ENCODE measurements around the gene SH2D1B.

The SH2D1B gene

DNA sequence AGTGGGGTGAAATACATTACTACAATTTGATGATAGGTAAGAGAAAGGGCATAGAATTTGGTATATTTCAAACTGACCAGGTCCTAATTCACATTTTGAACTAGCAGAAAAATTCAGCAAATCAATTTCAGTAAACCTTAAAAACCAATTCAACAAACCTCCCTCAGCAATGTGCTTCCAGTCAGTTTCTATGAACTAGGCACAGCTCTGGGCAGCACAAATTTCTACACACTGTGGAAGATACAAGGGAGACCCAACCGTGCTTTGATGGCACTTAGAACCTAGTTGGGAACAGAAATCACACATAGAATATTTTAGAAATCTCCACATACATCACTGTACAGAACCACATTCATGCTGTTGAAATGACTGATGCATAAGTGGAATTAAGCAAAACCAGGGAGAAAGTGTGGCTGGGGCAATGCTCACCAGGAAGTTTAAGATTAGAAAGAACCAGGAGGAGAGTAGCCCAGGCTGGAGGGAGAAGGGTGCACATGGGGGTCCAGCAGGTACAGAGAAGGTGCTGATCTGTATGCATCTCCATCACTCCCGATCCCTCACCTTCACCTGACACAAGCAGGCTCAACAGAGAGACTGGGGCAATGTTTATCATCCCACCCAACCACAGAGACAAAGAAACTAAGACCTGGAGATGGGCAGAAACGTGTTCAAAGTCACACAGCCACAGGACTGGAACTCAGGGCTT, 15.6 kb downstream of the SH2D1B start:
- Histone ChIP-seq H3K4me1 (ENCODE audit: control insufficient read depth, insufficient read depth, low read length) (peaks cover 5% of the 10 kb centered on the region), H3K9ac (ENCODE audit: low read length) (no peak overlapping the region), H3K9me3 (ENCODE audit: control insufficient read depth, low read length) (no peaks in the 10 kb centered on the region)

GRCh38 chr1:162391790-162392563, 20.0 kb downstream of the SH2D1B start:
- H3K36me3 ChIP-seq (ENCODE audit: control insufficient read depth, insufficient read depth, low read length), result no peaks in the 10 kb centered on the region
- H3K9me3 ChIP-seq (ENCODE audit: control insufficient read depth, low read length), result no peaks in the 10 kb centered on the region
- no peak overlapping the region for H3K9ac ChIP-seq (ENCODE audit: low read length)
- no peaks in the 10 kb centered on the region for H3K27me3 ChIP-seq (ENCODE audit: control insufficient read depth, insufficient read depth, low read length)
- H3K4me3 ChIP-seq (ENCODE audit: low read length), result peak overlapping the region; percentile 6
- H3K4me1 ChIP-seq (ENCODE audit: control insufficient read depth, insufficient read depth, low read length), result peaks cover 27% of the 10 kb centered on the region

More for the DNA sequence above, 15.6 kb downstream of the SH2D1B start:
- Histone ChIP-seq H3K27me3 (ENCODE audit: control insufficient read depth, insufficient read depth, low read length) (no peaks in the 10 kb centered on the region), H3K36me3 (ENCODE audit: control insufficient read depth, insufficient read depth, low read length) (no peaks in the 10 kb centered on the region), H3K4me3 (ENCODE audit: low read length) (no peak overlapping the region)

- no peak overlapping the region for H3K4me3 ChIP-seq (ENCODE audit: low read length)
- no peak overlapping the region for H3K9ac ChIP-seq (ENCODE audit: low read length)
- peaks cover 27% of the 10 kb centered on the region for H3K4me1 ChIP-seq (ENCODE audit: control insufficient read depth, insufficient read depth, low read length)
- no peaks in the 10 kb centered on the region for H3K27me3 ChIP-seq (ENCODE audit: control insufficient read depth, insufficient read depth, low read length)
- no peaks in the 10 kb centered on the region for H3K36me3 ChIP-seq (ENCODE audit: control insufficient read depth, insufficient read depth, low read length)
- H3K9me3 ChIP-seq (ENCODE audit: control insufficient read depth, low read length), result no peaks in the 10 kb centered on the region
Observed at GRCh38 chr1:162390396-162391185, 21.3 kb downstream of the SH2D1B start.

GRCh38 chr1:162389971-162390370, 22.0 kb downstream of the SH2D1B start:
- Histone ChIP-seq H3K9ac (ENCODE audit: low read length) (no peak overlapping the region), H3K9me3 (ENCODE audit: control insufficient read depth, low read length) (no peaks in the 10 kb centered on the region), H3K4me3 (ENCODE audit: low read length) (no peak overlapping the region), H3K4me1 (ENCODE audit: control insufficient read depth, insufficient read depth, low read length) (peaks cover 27% of the 10 kb centered on the region), H3K27me3 (ENCODE audit: control insufficient read depth, insufficient read depth, low read length) (no peaks in the 10 kb centered on the region), H3K36me3 (ENCODE audit: control insufficient read depth, insufficient read depth, low read length) (no peaks in the 10 kb centered on the region)

- Histone ChIP-seq H3K27me3 (ENCODE audit: control insufficient read depth, insufficient read depth, low read length) (no peaks in the 10 kb centered on the region), H3K36me3 (ENCODE audit: control insufficient read depth, insufficient read depth, low read length) (no peaks in the 10 kb centered on the region), H3K4me3 (ENCODE audit: low read length) (no peak overlapping the region), H3K9ac (ENCODE audit: low read length) (no peak overlapping the region), H3K4me1 (ENCODE audit: control insufficient read depth, insufficient read depth, low read length) (peaks cover 27% of the 10 kb centered on the region), H3K9me3 (ENCODE audit: control insufficient read depth, low read length) (no peaks in the 10 kb centered on the region)
Observed at GRCh38 chr1:162389021-162389818, 22.7 kb downstream of the SH2D1B start.

GRCh38 chr1:162388615-162389014, 23.3 kb downstream of the SH2D1B start:
- Histone ChIP-seq H3K9ac (ENCODE audit: low read length) (no peak overlapping the region), H3K9me3 (ENCODE audit: control insufficient read depth, low read length) (no peaks in the 10 kb centered on the region), H3K4me1 (ENCODE audit: control insufficient read depth, insufficient read depth, low read length) (peaks cover 27% of the 10 kb centered on the region), H3K4me3 (ENCODE audit: low read length) (no peak overlapping the region), H3K27me3 (ENCODE audit: control insufficient read depth, insufficient read depth, low read length) (no peaks in the 10 kb centered on the region), H3K36me3 (ENCODE audit: control insufficient read depth, insufficient read depth, low read length) (no peaks in the 10 kb centered on the region)

DNA sequence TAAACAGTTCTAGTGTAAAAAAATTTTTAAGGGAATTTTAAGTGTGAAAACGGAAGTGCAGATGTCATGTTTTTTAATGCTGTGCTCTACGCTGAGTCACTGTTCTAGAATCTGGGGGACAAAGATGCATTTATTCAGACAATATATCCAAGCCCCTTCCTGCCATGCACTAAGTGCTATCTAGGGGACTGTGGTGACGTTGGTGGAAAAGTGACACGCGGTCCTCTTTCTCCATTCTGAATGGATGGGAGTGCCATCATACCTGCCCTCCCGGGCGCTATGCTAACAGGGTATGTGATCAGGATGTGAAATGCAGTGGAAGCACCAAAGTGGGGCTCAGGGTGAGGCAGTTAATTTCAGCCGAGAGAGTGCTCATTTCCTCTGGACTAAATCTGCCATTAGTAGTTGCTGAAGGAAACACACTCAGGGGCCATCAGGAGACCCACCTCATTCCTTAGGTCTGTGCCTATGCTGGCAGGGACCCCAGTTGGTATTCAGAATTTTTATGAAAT, 23.8 kb downstream of the SH2D1B start:
- no peak overlapping the region for H3K4me3 ChIP-seq (ENCODE audit: low read length)

GRCh38 chr1:162387226-162388082, 24.5 kb downstream of the SH2D1B start:
- no peaks in the 10 kb centered on the region for H3K36me3 ChIP-seq (ENCODE audit: control insufficient read depth, insufficient read depth, low read length)
- no peaks in the 10 kb centered on the region for H3K27me3 ChIP-seq (ENCODE audit: control insufficient read depth, insufficient read depth, low read length)
- no peaks in the 10 kb centered on the region for H3K9me3 ChIP-seq (ENCODE audit: control insufficient read depth, low read length)
- H3K4me1 ChIP-seq (ENCODE audit: control insufficient read depth, insufficient read depth, low read length), result peaks cover 31% of the 10 kb centered on the region
- no peak overlapping the region for H3K9ac ChIP-seq (ENCODE audit: low read length)
- H3K4me3 ChIP-seq (ENCODE audit: low read length), result no peak overlapping the region

More for the DNA sequence above, 23.8 kb downstream of the SH2D1B start:
- Histone ChIP-seq H3K9me3 (ENCODE audit: control insufficient read depth, low read length) (no peaks in the 10 kb centered on the region), H3K27me3 (ENCODE audit: control insufficient read depth, insufficient read depth, low read length) (no peaks in the 10 kb centered on the region), H3K36me3 (ENCODE audit: control insufficient read depth, insufficient read depth, low read length) (no peaks in the 10 kb centered on the region), H3K4me1 (ENCODE audit: control insufficient read depth, insufficient read depth, low read length) (peaks cover 27% of the 10 kb centered on the region), H3K9ac (ENCODE audit: low read length) (no peak overlapping the region)

- Histone ChIP-seq H3K9me3 (ENCODE audit: control insufficient read depth, low read length) (no peaks in the 10 kb centered on the region), H3K4me1 (ENCODE audit: control insufficient read depth, insufficient read depth, low read length) (peaks cover 36% of the 10 kb centered on the region), H3K9ac (ENCODE audit: low read length) (no peak overlapping the region), H3K36me3 (ENCODE audit: control insufficient read depth, insufficient read depth, low read length) (no peaks in the 10 kb centered on the region), H3K27me3 (ENCODE audit: control insufficient read depth, insufficient read depth, low read length) (no peaks in the 10 kb centered on the region), H3K4me3 (ENCODE audit: low read length) (no peak overlapping the region)
Observed at GRCh38 chr1:162386292-162387225, 25.4 kb downstream of the SH2D1B start.

- Histone ChIP-seq H3K9ac (ENCODE audit: low read length) (no peak overlapping the region), H3K4me3 (ENCODE audit: low read length) (no peak overlapping the region), H3K4me1 (ENCODE audit: control insufficient read depth, insufficient read depth, low read length) (peaks cover 35% of the 10 kb centered on the region), H3K27me3 (ENCODE audit: control insufficient read depth, insufficient read depth, low read length) (no peaks in the 10 kb centered on the region), H3K9me3 (ENCODE audit: control insufficient read depth, low read length) (no peaks in the 10 kb centered on the region), H3K36me3 (ENCODE audit: control insufficient read depth, insufficient read depth, low read length) (no peaks in the 10 kb centered on the region)
Observed at GRCh38 chr1:162385702-162386101, 26.2 kb downstream of the SH2D1B start.

All from mucosa of stomach (tissue), 1 donor.